Right lobe of liver (tissue), 4 donors: ENCODE measurements around the gene FNIP2.

Source experiments
- CTCF ChIP-seq, 4 donors: fragments of 200-600 bp in 3 of 4; fragments of 450-650 bp in 1 of 4; IDR thresholded peaks; one replicate each; pipeline versions ENCODE4 v1.5.1 to v1.8.0; 2016 to 2022; ENCODE audit warnings: antibody characterized with exemption in 4 of 4, mild to moderate bottlenecking in 2 of 4
- POLR2A ChIP-seq: fragments of 450-650 bp; IDR thresholded peaks from one replicate; pipeline ENCODE4 v1.6.1; 2017; ENCODE audit warnings: antibody characterized with exemption, mild to moderate bottlenecking
- donor health status: DM: no; HTN: no; CAD: no.
- donor health status: DM: no; HTN: no; CAD: no.
- donor health status: DM: no; HTN: yes; CAD: no.

GRCh38 chr4:158787709-158788475 lies 19.1 kb downstream of the FNIP2 start:
- TF ChIP-seq CTCF (IDR thresholded peaks at IDR 0.05) (no peak), POLR2A (no peak)
